HG02763 (cell line): ENCODE measurements around the gene AGPAT1.

Source experiments
- ATAC-seq: cut with Tn5 transposase; IDR thresholded peaks from one replicate; pipeline ENCODE4 v1.9.1; 2021; ENCODE audit warnings: mild to moderate bottlenecking, moderate library complexity; ENCODE audit not compliant: unreplicated experiment

AGPAT1 gene

DNA sequence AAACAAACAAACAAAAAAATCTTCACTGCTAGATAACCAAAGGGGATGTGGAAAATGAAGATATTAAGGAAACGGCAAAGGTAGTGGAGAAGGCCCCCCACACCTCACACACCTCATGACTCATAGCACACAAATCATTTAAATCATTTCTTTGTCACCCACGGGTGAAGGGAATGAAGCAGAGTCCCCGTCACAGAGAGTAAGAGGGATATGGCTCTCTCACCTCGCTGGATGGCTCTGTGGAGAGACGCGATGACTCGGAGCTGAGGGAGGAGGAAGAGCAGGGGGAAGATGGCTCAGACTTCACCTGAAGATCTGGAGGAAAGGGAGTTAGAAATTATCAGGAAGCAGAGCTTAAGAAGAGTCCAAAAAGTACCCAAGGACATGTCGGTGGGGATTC lies 49.0 kb downstream of the AGPAT1 start:
- ATAC-seq = no peak

DNA sequence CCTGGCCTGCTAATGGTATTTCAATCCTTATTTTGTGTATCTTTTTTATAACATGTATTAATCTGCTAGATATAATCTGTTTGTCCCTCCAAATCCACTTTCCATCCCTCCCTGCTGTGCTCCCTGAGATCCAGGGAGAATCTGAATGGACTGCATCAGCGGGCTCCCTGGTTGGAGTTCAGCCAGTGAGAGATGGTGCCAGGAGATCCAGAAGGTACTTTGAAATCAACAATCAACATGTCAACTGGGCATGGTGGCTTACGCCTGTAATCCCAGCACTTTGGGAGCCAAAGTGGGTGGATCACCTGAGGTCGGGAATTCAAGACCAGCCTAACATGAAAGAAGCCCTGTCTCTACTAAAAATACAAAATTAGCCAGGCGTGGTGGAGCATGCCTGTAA lies 52.2 kb downstream of the AGPAT1 start:
- ATAC-seq = no peak

DNA sequence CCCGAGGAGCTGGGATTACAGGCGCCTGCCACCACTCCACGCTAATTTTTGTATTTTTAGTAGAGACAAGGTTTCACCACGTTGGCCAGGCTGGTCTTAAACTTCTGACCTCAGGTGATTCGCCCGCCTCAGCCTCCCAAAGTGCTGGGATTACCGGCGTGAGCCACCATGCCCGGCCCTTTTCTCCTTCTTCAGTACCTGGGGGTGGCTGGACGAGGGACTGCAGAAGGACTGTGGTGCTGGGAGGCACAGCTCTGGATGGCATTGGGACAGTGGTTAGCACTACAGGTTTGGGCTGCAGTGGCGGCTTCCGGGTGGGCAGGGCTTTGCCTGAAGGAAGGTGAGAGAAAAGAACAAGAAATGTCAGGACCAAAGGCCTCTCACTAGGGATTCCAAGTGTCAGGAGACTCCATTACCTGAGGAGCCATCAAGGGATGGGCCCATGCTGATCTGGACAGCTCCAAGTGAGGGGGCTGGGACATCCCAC lies 55.3 kb downstream of the AGPAT1 start:
- no peak for ATAC-seq

DNA sequence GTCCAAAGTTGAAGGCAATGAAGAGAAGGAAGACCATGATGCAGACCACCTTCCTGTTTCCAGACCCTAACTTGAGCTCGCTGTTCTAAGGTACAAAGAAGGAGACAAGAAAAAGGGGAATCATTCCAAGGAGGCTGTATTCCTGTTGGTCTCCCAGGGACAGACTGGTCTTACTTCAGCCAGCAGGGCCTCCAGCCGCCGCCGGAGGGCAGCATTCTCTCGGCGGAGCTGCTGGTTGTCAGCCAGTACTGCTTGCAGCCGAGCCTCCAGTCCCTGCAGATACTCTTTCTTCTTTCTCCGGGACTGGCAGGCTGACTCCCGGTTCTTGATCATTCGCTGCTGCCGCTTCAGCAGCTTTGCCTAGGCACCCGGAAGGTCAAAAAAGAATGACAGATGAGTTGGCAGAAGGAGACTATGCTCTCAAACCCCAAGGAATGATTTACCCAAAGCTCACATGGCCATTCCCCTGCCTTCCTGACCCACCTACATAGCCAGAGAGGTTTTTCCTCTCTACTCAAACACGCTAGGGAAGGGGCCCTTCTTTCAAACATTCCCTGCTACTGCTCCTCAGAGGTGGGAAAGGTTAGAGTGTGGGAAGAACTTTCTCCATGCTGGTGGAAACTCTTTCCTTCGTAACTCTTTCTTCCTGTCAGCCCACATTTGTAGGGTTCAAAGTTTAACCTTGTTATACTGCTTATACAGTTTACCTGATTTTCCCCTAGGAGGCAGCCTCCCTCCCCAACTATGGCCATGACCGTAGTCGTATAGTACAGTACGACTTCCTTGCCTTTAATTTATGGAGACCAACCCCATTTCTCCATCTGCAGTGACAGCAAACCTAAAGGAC lies 56.9 kb downstream of the AGPAT1 start:
- ATAC-seq = no peak
